Measurements from ENCODE around the gene AGPAT3.

DNA sequence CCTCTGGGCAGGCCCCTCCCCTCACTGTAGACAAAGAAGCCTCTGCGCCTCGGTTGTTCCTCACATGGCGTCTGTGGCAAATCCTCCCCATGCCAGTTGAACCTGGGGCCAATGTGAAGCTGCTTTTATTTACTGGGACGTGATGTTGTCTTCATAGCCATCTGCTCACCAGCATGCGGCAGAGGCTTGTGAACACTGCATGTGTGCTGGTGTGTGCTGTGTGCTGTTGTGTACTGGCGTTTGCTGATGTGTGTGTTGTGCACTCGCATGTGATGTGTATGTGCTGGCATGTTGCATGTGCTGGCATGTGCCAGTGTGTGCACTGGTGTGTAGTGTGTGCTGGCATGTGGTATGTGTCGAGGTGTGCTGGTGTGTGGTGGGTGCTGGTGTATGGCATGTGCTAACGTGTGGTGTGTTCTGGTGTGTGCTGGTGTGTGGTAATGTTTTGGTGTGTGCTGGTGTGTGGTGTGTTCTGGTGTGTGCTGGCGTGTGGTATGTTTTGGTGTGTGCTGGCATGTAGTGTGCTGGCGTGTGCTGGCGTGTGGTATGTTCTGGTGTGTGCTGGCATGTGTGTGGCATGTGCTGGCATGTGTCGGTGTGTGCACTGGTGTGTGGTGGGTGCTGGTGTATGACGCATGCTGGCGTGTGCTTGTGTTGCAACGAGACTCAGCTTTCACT is 109.9 kb downstream of the AGPAT3 start:
- TF ChIP-seq, protein P1, sequence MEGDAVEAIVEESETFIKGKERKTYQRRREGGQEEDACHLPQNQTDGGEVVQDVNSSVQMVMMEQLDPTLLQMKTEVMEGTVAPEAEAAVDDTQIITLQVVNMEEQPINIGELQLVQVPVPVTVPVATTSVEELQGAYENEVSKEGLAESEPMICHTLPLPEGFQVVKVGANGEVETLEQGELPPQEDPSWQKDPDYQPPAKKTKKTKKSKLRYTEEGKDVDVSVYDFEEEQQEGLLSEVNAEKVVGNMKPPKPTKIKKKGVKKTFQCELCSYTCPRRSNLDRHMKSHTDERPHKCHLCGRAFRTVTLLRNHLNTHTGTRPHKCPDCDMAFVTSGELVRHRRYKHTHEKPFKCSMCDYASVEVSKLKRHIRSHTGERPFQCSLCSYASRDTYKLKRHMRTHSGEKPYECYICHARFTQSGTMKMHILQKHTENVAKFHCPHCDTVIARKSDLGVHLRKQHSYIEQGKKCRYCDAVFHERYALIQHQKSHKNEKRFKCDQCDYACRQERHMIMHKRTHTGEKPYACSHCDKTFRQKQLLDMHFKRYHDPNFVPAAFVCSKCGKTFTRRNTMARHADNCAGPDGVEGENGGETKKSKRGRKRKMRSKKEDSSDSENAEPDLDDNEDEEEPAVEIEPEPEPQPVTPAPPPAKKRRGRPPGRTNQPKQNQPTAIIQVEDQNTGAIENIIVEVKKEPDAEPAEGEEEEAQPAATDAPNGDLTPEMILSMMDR (IDR thresholded peaks at IDR 0.05) = no peak
- no peak for TF ChIP-seq EZH2phosphoT487 (IDR thresholded peaks at IDR 0.05)
